ENCODE measurements around the gene FAM209B.
"Not testable (repeated sequence)": the region's sequence is repeated elsewhere in the genome, so short reads cannot be mapped to it uniquely, and the experiment has no call there.

The FAM209B gene

GRCh38 chr20:56517211-56517610 lies 15.8 kb upstream of the FAM209B start:
- H3K36me3 ChIP-seq (ENCODE audit: control insufficient read depth, insufficient read depth, low read length) = peaks cover 49% of the 10 kb centered on the region

GRCh38 chr20:56517641-56518040 lies 15.4 kb upstream of the FAM209B start:
- Histone ChIP-seq H3K27ac (ENCODE audit: low read depth, low read length) (no peak overlapping the region), H3K9me3 (ENCODE audit: control insufficient read depth, insufficient read depth, low read length) (peaks cover 17% of the 10 kb centered on the region), H3K4me3 (ENCODE audit: low read depth, low read length) (no peak overlapping the region), H3K9ac (ENCODE audit: low read depth, low read length) (no peak overlapping the region), H3K27me3 (ENCODE audit: control insufficient read depth, insufficient read depth, low read length) (no peaks in the 10 kb centered on the region), H3K4me1 (ENCODE audit: control insufficient read depth, insufficient read depth, low read length) (no peaks in the 10 kb centered on the region), H3K36me3 (ENCODE audit: control insufficient read depth, insufficient read depth, low read length) (peaks cover 49% of the 10 kb centered on the region)

More at GRCh38 chr20:56517211-56517610, 15.8 kb upstream of the FAM209B start:
- Histone ChIP-seq H3K4me3 (ENCODE audit: low read depth, low read length) (no peak overlapping the region), H3K27me3 (ENCODE audit: control insufficient read depth, insufficient read depth, low read length) (no peaks in the 10 kb centered on the region), H3K9me3 (ENCODE audit: control insufficient read depth, insufficient read depth, low read length) (peaks cover 17% of the 10 kb centered on the region), H3K4me1 (ENCODE audit: control insufficient read depth, insufficient read depth, low read length) (no peaks in the 10 kb centered on the region), H3K27ac (ENCODE audit: low read depth, low read length) (no peak overlapping the region), H3K9ac (ENCODE audit: low read depth, low read length) (no peak overlapping the region)

GRCh38 chr20:56518126-56518525 lies 14.9 kb upstream of the FAM209B start:
- peaks cover 17% of the 10 kb centered on the region for H3K9me3 ChIP-seq (ENCODE audit: control insufficient read depth, insufficient read depth, low read length)
- no peaks in the 10 kb centered on the region for H3K27me3 ChIP-seq (ENCODE audit: control insufficient read depth, insufficient read depth, low read length)
- H3K9ac ChIP-seq (ENCODE audit: low read depth, low read length) = no peak overlapping the region
- H3K27ac ChIP-seq (ENCODE audit: low read depth, low read length) = no peak overlapping the region
- no peak overlapping the region for H3K4me3 ChIP-seq (ENCODE audit: low read depth, low read length)
- peaks cover 47% of the 10 kb centered on the region for H3K36me3 ChIP-seq (ENCODE audit: control insufficient read depth, insufficient read depth, low read length)
- no peaks in the 10 kb centered on the region for H3K4me1 ChIP-seq (ENCODE audit: control insufficient read depth, insufficient read depth, low read length)

- H3K4me1 ChIP-seq (ENCODE audit: control insufficient read depth, insufficient read depth, low read length) = no peaks in the 10 kb centered on the region
- no peak overlapping the region for H3K27ac ChIP-seq (ENCODE audit: low read depth, low read length)
- H3K36me3 ChIP-seq (ENCODE audit: control insufficient read depth, insufficient read depth, low read length) = peaks cover 40% of the 10 kb centered on the region
- no peak overlapping the region for H3K4me3 ChIP-seq (ENCODE audit: low read depth, low read length)
- no peak overlapping the region for H3K9ac ChIP-seq (ENCODE audit: low read depth, low read length)
- H3K9me3 ChIP-seq (ENCODE audit: control insufficient read depth, insufficient read depth, low read length) = peaks cover 17% of the 10 kb centered on the region
- H3K27me3 ChIP-seq (ENCODE audit: control insufficient read depth, insufficient read depth, low read length) = no peaks in the 10 kb centered on the region
Observed at GRCh38 chr20:56518721-56519398, 14.2 kb upstream of the FAM209B start.

- no peaks in the 10 kb centered on the region for H3K4me1 ChIP-seq (ENCODE audit: control insufficient read depth, insufficient read depth, low read length)
- H3K9me3 ChIP-seq (ENCODE audit: control insufficient read depth, insufficient read depth, low read length) = peaks cover 17% of the 10 kb centered on the region
- H3K36me3 ChIP-seq (ENCODE audit: control insufficient read depth, insufficient read depth, low read length) = peaks cover 38% of the 10 kb centered on the region
- no peaks in the 10 kb centered on the region for H3K27me3 ChIP-seq (ENCODE audit: control insufficient read depth, insufficient read depth, low read length)
- H3K4me3 ChIP-seq (ENCODE audit: low read depth, low read length) = no peak overlapping the region
- H3K9ac ChIP-seq (ENCODE audit: low read depth, low read length) = no peak overlapping the region
- H3K27ac ChIP-seq (ENCODE audit: low read depth, low read length) = no peak overlapping the region
Observed at GRCh38 chr20:56519551-56519950, 13.5 kb upstream of the FAM209B start.

GRCh38 chr20:56520180-56520579 lies 12.9 kb upstream of the FAM209B start:
- H3K4me1 ChIP-seq (ENCODE audit: control insufficient read depth, insufficient read depth, low read length) = no peaks in the 10 kb centered on the region
- no peak overlapping the region for H3K9ac ChIP-seq (ENCODE audit: low read depth, low read length)
- peaks cover 17% of the 10 kb centered on the region for H3K9me3 ChIP-seq (ENCODE audit: control insufficient read depth, insufficient read depth, low read length)
- H3K27me3 ChIP-seq (ENCODE audit: control insufficient read depth, insufficient read depth, low read length) = no peaks in the 10 kb centered on the region
- peaks cover 38% of the 10 kb centered on the region for H3K36me3 ChIP-seq (ENCODE audit: control insufficient read depth, insufficient read depth, low read length)
- H3K27ac ChIP-seq (ENCODE audit: low read depth, low read length) = no peak overlapping the region
- H3K4me3 ChIP-seq (ENCODE audit: low read depth, low read length) = no peak overlapping the region

GRCh38 chr20:56520746-56521354 lies 12.2 kb upstream of the FAM209B start:
- not testable (repeated sequence) for H3K27me3 ChIP-seq (ENCODE audit: control insufficient read depth, insufficient read depth, low read length); H3K4me3 ChIP-seq (ENCODE audit: low read depth, low read length); H3K9ac ChIP-seq (ENCODE audit: low read depth, low read length); H3K27ac ChIP-seq (ENCODE audit: low read depth, low read length); H3K4me1 ChIP-seq (ENCODE audit: control insufficient read depth, insufficient read depth, low read length)
- H3K36me3 ChIP-seq (ENCODE audit: control insufficient read depth, insufficient read depth, low read length) = peaks cover 38% of the 10 kb centered on the region
- peaks cover 17% of the 10 kb centered on the region for H3K9me3 ChIP-seq (ENCODE audit: control insufficient read depth, insufficient read depth, low read length)

- H3K27me3 ChIP-seq (ENCODE audit: control insufficient read depth, insufficient read depth, low read length) = no peaks in the 10 kb centered on the region
- peaks cover 17% of the 10 kb centered on the region for H3K9me3 ChIP-seq (ENCODE audit: control insufficient read depth, insufficient read depth, low read length)
- H3K4me3 ChIP-seq (ENCODE audit: low read depth, low read length) = no peak overlapping the region
- no peak overlapping the region for H3K9ac ChIP-seq (ENCODE audit: low read depth, low read length)
- H3K27ac ChIP-seq (ENCODE audit: low read depth, low read length) = no peak overlapping the region
- no peaks in the 10 kb centered on the region for H3K4me1 ChIP-seq (ENCODE audit: control insufficient read depth, insufficient read depth, low read length)
- peaks cover 26% of the 10 kb centered on the region for H3K36me3 ChIP-seq (ENCODE audit: control insufficient read depth, insufficient read depth, low read length)
Observed at GRCh38 chr20:56522311-56522710, 10.7 kb upstream of the FAM209B start.

- not testable (repeated sequence) for H3K4me3 ChIP-seq (ENCODE audit: low read depth, low read length); H3K4me1 ChIP-seq (ENCODE audit: control insufficient read depth, insufficient read depth, low read length); H3K27me3 ChIP-seq (ENCODE audit: control insufficient read depth, insufficient read depth, low read length); H3K36me3 ChIP-seq (ENCODE audit: control insufficient read depth, insufficient read depth, low read length); H3K27ac ChIP-seq (ENCODE audit: low read depth, low read length); H3K9ac ChIP-seq (ENCODE audit: low read depth, low read length)
- H3K9me3 ChIP-seq (ENCODE audit: control insufficient read depth, insufficient read depth, low read length) = peaks cover 17% of the 10 kb centered on the region
Observed at GRCh38 chr20:56524444-56524843, 8.6 kb upstream of the FAM209B start, which contains the start of gene FAM209A. Gene FAM209A (plus strand): TSS chr20:56524744. CDS start chr20:56524809, 65 bp downstream.

GRCh38 chr20:56527521-56527920 lies 5.5 kb upstream of the FAM209B start:
- Histone ChIP-seq H3K4me3 (ENCODE audit: low read depth, low read length) (no peak overlapping the region), H3K9me3 (ENCODE audit: control insufficient read depth, insufficient read depth, low read length) (no peaks in the 10 kb centered on the region), H3K27me3 (ENCODE audit: control insufficient read depth, insufficient read depth, low read length) (no peaks in the 10 kb centered on the region), H3K9ac (ENCODE audit: low read depth, low read length) (no peak overlapping the region), H3K27ac (ENCODE audit: low read depth, low read length) (no peak overlapping the region), H3K36me3 (ENCODE audit: control insufficient read depth, insufficient read depth, low read length) (no peaks in the 10 kb centered on the region), H3K4me1 (ENCODE audit: control insufficient read depth, insufficient read depth, low read length) (no peaks in the 10 kb centered on the region)

- Histone ChIP-seq H3K9ac (ENCODE audit: low read depth, low read length) (no peak overlapping the region), H3K27me3 (ENCODE audit: control insufficient read depth, insufficient read depth, low read length) (no peaks in the 10 kb centered on the region), H3K9me3 (ENCODE audit: control insufficient read depth, insufficient read depth, low read length) (no peaks in the 10 kb centered on the region), H3K36me3 (ENCODE audit: control insufficient read depth, insufficient read depth, low read length) (no peaks in the 10 kb centered on the region), H3K4me3 (ENCODE audit: low read depth, low read length) (no peak overlapping the region), H3K27ac (ENCODE audit: low read depth, low read length) (no peak overlapping the region), H3K4me1 (ENCODE audit: control insufficient read depth, insufficient read depth, low read length) (no peaks in the 10 kb centered on the region)
Observed at GRCh38 chr20:56537997-56538396, 5.0 kb downstream of the FAM209B start.

All from HUES48 (cell line).